Measurements from ENCODE around the gene ZNF777.
A peak's percentile ranks its signal among the peaks of the same experiment; 100 is the strongest.

Gene ZNF777

GRCh38 chr7:149500201-149500600 lies 39.3 kb upstream of the ZNF777 start:
- no peaks in the 10 kb centered on the region for H3K9me2 ChIP-seq (replicated peaks; ENCODE audit: insufficient read depth, low read length)
- no peak for DNase-seq
- peaks cover 19% of the 10 kb centered on the region for H3K79me2 ChIP-seq (ENCODE audit: low read length)
- H3K4me3 ChIP-seq (ENCODE audit: low read length), result no peak overlapping the region
- no peak overlapping the region for H2AFZ ChIP-seq (ENCODE audit: low read length)
- H3K4me1 ChIP-seq (ENCODE audit: low read length), result peaks cover 10% of the 10 kb centered on the region; the same call in 1 of the 2 replicates
- no peaks in the 10 kb centered on the region for H3K9me3 ChIP-seq (replicated peaks; ENCODE audit: insufficient read depth, low read length)
- no peak overlapping the region for H3K27ac ChIP-seq (ENCODE audit: low read length)
- H3K27me3 ChIP-seq (replicated peaks; ENCODE audit: insufficient read depth, low read length), result no peaks in the 10 kb centered on the region
- H4K20me1 ChIP-seq (ENCODE audit: insufficient read depth, low read length), result no peaks in the 10 kb centered on the region
- H3K4me2 ChIP-seq (ENCODE audit: low read depth, low read length), result no peak overlapping the region
- no peaks in the 10 kb centered on the region for H3K36me3 ChIP-seq (replicated peaks; ENCODE audit: insufficient read depth, low read length)
- TF ChIP-seq CTCF (IDR thresholded peaks at IDR 0.05; ENCODE audit: low read length), result no peak
- no peak for TF ChIP-seq EZH2 (optimal IDR thresholded peaks at IDR 0.05; ENCODE audit: low read depth, low read length)
- TF ChIP-seq EZH2phosphoT487 (IDR thresholded peaks at IDR 0.05; ENCODE audit: low read length), result no peak
- H3K9ac ChIP-seq (ENCODE audit: low read length), result no peak overlapping the region
- no peaks in the 10 kb centered on the region; the same call in 1 of the 2 replicates for H3F3A ChIP-seq (ENCODE audit: insufficient read depth, low read length)

- Histone ChIP-seq H3K4me1 (ENCODE audit: low read length) (peaks cover 12% of the 10 kb centered on the region; the same call in 1 of the 2 replicates), H3K27me3 (replicated peaks; ENCODE audit: insufficient read depth, low read length) (no peaks in the 10 kb centered on the region), H2AFZ (ENCODE audit: low read length) (no peak overlapping the region), H3K79me2 (ENCODE audit: low read length) (peaks cover 27% of the 10 kb centered on the region), H3K9me3 (replicated peaks; ENCODE audit: insufficient read depth, low read length) (no peaks in the 10 kb centered on the region), H3F3A (ENCODE audit: insufficient read depth, low read length) (no peaks in the 10 kb centered on the region; the same call in 1 of the 2 replicates), H3K4me2 (ENCODE audit: low read depth, low read length) (no peak overlapping the region), H3K27ac (ENCODE audit: low read length) (no peak overlapping the region), H3K4me3 (ENCODE audit: low read length) (no peak overlapping the region), H3K9me2 (replicated peaks; ENCODE audit: insufficient read depth, low read length) (no peaks in the 10 kb centered on the region), H3K36me3 (replicated peaks; ENCODE audit: insufficient read depth, low read length) (0 out of 2 replicates have a peak, but pooled peaks cover 1% of the 10 kb centered on the region), H3K9ac (ENCODE audit: low read length) (no peak overlapping the region), H4K20me1 (ENCODE audit: insufficient read depth, low read length) (no peaks in the 10 kb centered on the region)
- no peak for DNase-seq
- TF ChIP-seq CTCF (IDR thresholded peaks at IDR 0.05; ENCODE audit: low read length) (no peak), EZH2phosphoT487 (IDR thresholded peaks at IDR 0.05; ENCODE audit: low read length) (no peak), EZH2 (optimal IDR thresholded peaks at IDR 0.05; ENCODE audit: low read depth, low read length) (no peak)
These were observed 37.9 kb upstream of the ZNF777 start for GRCh38 chr7:149498811-149499210.

GRCh38 chr7:149497467-149498261 lies 36.8 kb upstream of the ZNF777 start, which contains the start of gene ZNF746:
ZNF746 (minus strand) TSS chr7:149497809; CDS start chr7:149497536, 273 bp downstream.
- H3K9me3 ChIP-seq (replicated peaks; ENCODE audit: insufficient read depth, low read length), result no peaks in the 10 kb centered on the region
- H3K27me3 ChIP-seq (replicated peaks; ENCODE audit: insufficient read depth, low read length), result no peaks in the 10 kb centered on the region
- H3F3A ChIP-seq (ENCODE audit: insufficient read depth, low read length), result no peaks in the 10 kb centered on the region; the same call in 1 of the 2 replicates
- H3K9me2 ChIP-seq (replicated peaks; ENCODE audit: insufficient read depth, low read length), result no peaks in the 10 kb centered on the region
- H3K9ac ChIP-seq (ENCODE audit: low read length), result peak within 1 kb of the TSS; percentile 83
- peak; percentile 94 for DNase-seq
- peak within 1 kb of the TSS; percentile 94 for H2AFZ ChIP-seq (ENCODE audit: low read length)
- H3K4me3 ChIP-seq (ENCODE audit: low read length), result peak within 1 kb of the TSS; percentile 91
- 0 out of 2 replicates have a peak, but pooled peaks cover 6% of the 10 kb centered on the region for H3K36me3 ChIP-seq (replicated peaks; ENCODE audit: insufficient read depth, low read length)
- peaks cover 27% of the 10 kb centered on the region for H3K79me2 ChIP-seq (ENCODE audit: low read length)
- peak within 1 kb of the TSS; percentile 96 for H3K4me2 ChIP-seq (ENCODE audit: low read depth, low read length)
- TF ChIP-seq EZH2 (optimal IDR thresholded peaks at IDR 0.05; ENCODE audit: low read depth, low read length), result no peak
- TF ChIP-seq CTCF (IDR thresholded peaks at IDR 0.05; ENCODE audit: low read length), result peak; percentile 36; the same call in 1 of the 2 replicates
- H3K4me1 ChIP-seq (ENCODE audit: low read length), result peaks cover 12% of the 10 kb centered on the region; the same call in 1 of the 2 replicates
- H3K27ac ChIP-seq (ENCODE audit: low read length), result no peak within 1 kb of the TSS
- no peaks in the 10 kb centered on the region for H4K20me1 ChIP-seq (ENCODE audit: insufficient read depth, low read length)
